Embryonic facial prominence (tissue), 1 donor: ENCODE data around the gene SSTR3.
"Not testable (repeated sequence)": the region's sequence is repeated elsewhere in the genome, so short reads cannot be mapped to it uniquely, and the experiment has no call there.

Source experiments
- DNase-seq: peaks from one replicate; pipeline ENCODE4 v3.0.0-alpha.2; 2016; ENCODE audit errors: extremely low spot score

SSTR3 gene

GRCh38 chr22:37212174-37212906 is at the start of gene SSTR3:
SSTR3 (minus strand) TSS chr22:37212477; CDS start chr22:37207803, 4,674 bp downstream.
- peak; percentile 32 for DNase-seq

- DNase-seq = no peak
Observed at GRCh38 chr22:37260901-37261336, 48.6 kb upstream of the SSTR3 start.

GRCh38 chr22:37260155-37260795 is 48.0 kb upstream of the SSTR3 start:
- no peak for DNase-seq

GRCh38 chr22:37259540-37260029 is 47.3 kb upstream of the SSTR3 start:
- peak; percentile 33 for DNase-seq

- no peak for DNase-seq
Observed at GRCh38 chr22:37258753-37259401, 46.6 kb upstream of the SSTR3 start.

GRCh38 chr22:37258005-37258752 is 45.9 kb upstream of the SSTR3 start:
- DNase-seq = no peak

GRCh38 chr22:37256075-37256726 is 43.9 kb upstream of the SSTR3 start:
- no peak for DNase-seq

GRCh38 chr22:37255558-37256006 is 43.3 kb upstream of the SSTR3 start:
- DNase-seq = no peak

- no peak for DNase-seq
Observed at GRCh38 chr22:37254867-37255233, 42.6 kb upstream of the SSTR3 start.

- DNase-seq = no peak
Observed at GRCh38 chr22:37254209-37254866, 42.1 kb upstream of the SSTR3 start.

- no peak for DNase-seq
Observed at GRCh38 chr22:37253126-37253660, 40.9 kb upstream of the SSTR3 start.

- not testable (repeated sequence) for DNase-seq
Observed at GRCh38 chr22:37251836-37252235, 39.6 kb upstream of the SSTR3 start.

GRCh38 chr22:37249986-37250385 is 37.7 kb upstream of the SSTR3 start:
- DNase-seq = no peak

- no peak for DNase-seq
Observed at GRCh38 chr22:37248251-37248650, 36.0 kb upstream of the SSTR3 start.

GRCh38 chr22:37245740-37246139 is 33.5 kb upstream of the SSTR3 start:
- no peak for DNase-seq

GRCh38 chr22:37244922-37245722 is 32.8 kb upstream of the SSTR3 start:
- no peak for DNase-seq

GRCh38 chr22:37244114-37244921 is 32.0 kb upstream of the SSTR3 start, which contains the start of gene RAC2:
RAC2 (minus strand) TSS chr22:37244269; CDS start chr22:37244148, 121 bp downstream.
- no peak for DNase-seq

- no peak for DNase-seq
Observed at GRCh38 chr22:37243402-37244113, 31.3 kb upstream of the SSTR3 start.
